MM.1S (cell line): ENCODE results near the gene KCNC4.

Experiments used
- DNase-seq: peaks from one replicate; pipeline ENCODE4 v3.0.0-alpha.2; 2015
- H2AFZ ChIP-seq: fragments of 300-600 bp; sonication (generic); 2 replicates; pipeline ENCODE4 v1.6.0; 2016; ENCODE audit warnings: antibody characterized with exemption, low read length
- H3F3A ChIP-seq: fragments of 300-600 bp; sonication (generic); 2 replicates; pipeline ENCODE4 v1.6.1; 2016; ENCODE audit warnings: mild to moderate bottlenecking, antibody characterized with exemption, low read length, moderate library complexity, mixed read lengths; ENCODE audit not compliant: insufficient read depth
- H3K27ac ChIP-seq: fragments of 300-600 bp; sonication (generic); 2 replicates; pipeline ENCODE4 v1.5.1; 2016; ENCODE audit warnings: mild to moderate bottlenecking, low read length
- H3K27me3 ChIP-seq: fragments of 300-600 bp; sonication (generic); replicated peaks from 2 replicates; pipeline ENCODE4 v1.6.0; 2016; ENCODE audit warnings: low read length; ENCODE audit not compliant: insufficient read depth
- H3K36me3 ChIP-seq: fragments of 300-600 bp; sonication (generic); replicated peaks from 2 replicates; pipeline ENCODE4 v1.6.1; 2016; ENCODE audit warnings: mild to moderate bottlenecking, low read length, mixed read lengths; ENCODE audit not compliant: insufficient read depth
- H3K4me1 ChIP-seq: fragments of 300-600 bp; sonication (generic); 2 replicates; pipeline ENCODE4 v1.6.1; 2016; ENCODE audit warnings: low read length, mixed read lengths
- H3K4me2 ChIP-seq: fragments of 300-600 bp; sonication (generic); 2 replicates; pipeline ENCODE4 v1.6.0; 2016; ENCODE audit warnings: low read depth, low read length
- H3K4me3 ChIP-seq: fragments of 300-600 bp; sonication (generic); 2 replicates; pipeline ENCODE4 v1.5.1; 2016; ENCODE audit warnings: low read length, mixed read lengths
- H3K79me2 ChIP-seq: fragments of 300-600 bp; sonication (generic); 2 replicates; pipeline ENCODE4 v1.6.1; 2016; ENCODE audit warnings: mixed run types, low read length, mixed read lengths
- H3K9ac ChIP-seq: fragments of 300-600 bp; sonication (generic); 2 replicates; pipeline ENCODE4 v1.6.1; 2016; ENCODE audit warnings: low read length, mixed read lengths
- H3K9me2 ChIP-seq: fragments of 300-600 bp; sonication (generic); replicated peaks from 2 replicates; pipeline ENCODE4 v1.6.1; 2016; ENCODE audit warnings: mild to moderate bottlenecking, low read length, mixed read lengths; ENCODE audit not compliant: insufficient read depth
- H3K9me3 ChIP-seq: fragments of 300-600 bp; sonication (generic); replicated peaks from 2 replicates; pipeline ENCODE4 v1.6.1; 2016; ENCODE audit warnings: mild to moderate bottlenecking, low read length, mixed read lengths; ENCODE audit not compliant: insufficient read depth
- H4K20me1 ChIP-seq: fragments of 300-600 bp; sonication (generic); 2 replicates; pipeline ENCODE4 v1.6.1; 2016; ENCODE audit warnings: mild to moderate bottlenecking, low read length, moderate library complexity, mixed read lengths; ENCODE audit not compliant: insufficient read depth
- EZH2 ChIP-seq: fragments of 300-600 bp; sonication (generic); optimal IDR thresholded peaks from 2 replicates; pipeline ENCODE3; 2017; ENCODE audit warnings: low read depth, mild to moderate bottlenecking, antibody characterized with exemption, low read length, mixed read lengths
- EZH2phosphoT487 ChIP-seq: fragments of 300-600 bp; sonication (generic); IDR thresholded peaks from 2 replicates; pipeline ENCODE4 v1.6.1; 2018; ENCODE audit warnings: antibody characterized with exemption, low read length
- TF ChIP-seq, protein P1 (sequence below): fragments of 300-600 bp; sonication (generic); IDR thresholded peaks from 2 replicates; pipeline ENCODE4 v1.5.1; 2016; ENCODE audit warnings: antibody characterized with exemption, low read length, mixed read lengths

The KCNC4 gene

DNA sequence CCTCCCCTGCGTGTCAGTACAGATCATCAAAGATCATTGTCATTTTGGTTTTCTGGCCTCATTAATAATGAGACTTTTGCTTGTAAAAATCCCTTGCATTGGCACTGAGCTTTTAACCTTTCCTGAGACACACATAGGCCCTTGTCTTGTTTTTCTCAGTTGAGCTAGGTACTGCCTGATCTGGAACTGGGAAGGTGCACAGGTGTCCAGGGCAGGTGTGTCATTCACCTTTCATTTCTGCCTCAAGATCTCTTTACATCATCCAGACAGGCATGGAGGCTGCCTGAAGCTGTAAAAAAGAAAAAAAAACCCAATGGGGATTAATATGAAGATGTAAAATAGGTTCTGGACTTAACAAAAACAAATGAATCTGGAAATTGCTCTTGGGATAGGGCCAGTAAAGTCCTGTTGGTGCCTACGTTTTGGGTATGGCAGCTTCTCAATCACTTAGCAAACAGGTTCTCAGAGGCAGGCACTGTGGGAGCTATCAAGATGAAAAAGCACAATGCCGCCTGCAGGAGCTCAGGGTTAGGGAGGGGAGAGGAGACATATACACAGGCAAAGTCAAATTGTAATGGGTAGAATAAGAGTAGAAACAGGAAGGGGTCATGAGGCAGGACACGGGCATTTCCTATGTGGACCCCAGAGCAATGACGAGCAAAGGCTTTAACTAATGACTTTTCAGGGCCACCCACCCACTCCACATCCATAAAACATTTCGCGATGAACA is 1.0 kb upstream of the KCNC4 start:
- peak overlapping the region; percentile 61; the same call in 1 of the 2 replicates for H3K27ac ChIP-seq

DNA sequence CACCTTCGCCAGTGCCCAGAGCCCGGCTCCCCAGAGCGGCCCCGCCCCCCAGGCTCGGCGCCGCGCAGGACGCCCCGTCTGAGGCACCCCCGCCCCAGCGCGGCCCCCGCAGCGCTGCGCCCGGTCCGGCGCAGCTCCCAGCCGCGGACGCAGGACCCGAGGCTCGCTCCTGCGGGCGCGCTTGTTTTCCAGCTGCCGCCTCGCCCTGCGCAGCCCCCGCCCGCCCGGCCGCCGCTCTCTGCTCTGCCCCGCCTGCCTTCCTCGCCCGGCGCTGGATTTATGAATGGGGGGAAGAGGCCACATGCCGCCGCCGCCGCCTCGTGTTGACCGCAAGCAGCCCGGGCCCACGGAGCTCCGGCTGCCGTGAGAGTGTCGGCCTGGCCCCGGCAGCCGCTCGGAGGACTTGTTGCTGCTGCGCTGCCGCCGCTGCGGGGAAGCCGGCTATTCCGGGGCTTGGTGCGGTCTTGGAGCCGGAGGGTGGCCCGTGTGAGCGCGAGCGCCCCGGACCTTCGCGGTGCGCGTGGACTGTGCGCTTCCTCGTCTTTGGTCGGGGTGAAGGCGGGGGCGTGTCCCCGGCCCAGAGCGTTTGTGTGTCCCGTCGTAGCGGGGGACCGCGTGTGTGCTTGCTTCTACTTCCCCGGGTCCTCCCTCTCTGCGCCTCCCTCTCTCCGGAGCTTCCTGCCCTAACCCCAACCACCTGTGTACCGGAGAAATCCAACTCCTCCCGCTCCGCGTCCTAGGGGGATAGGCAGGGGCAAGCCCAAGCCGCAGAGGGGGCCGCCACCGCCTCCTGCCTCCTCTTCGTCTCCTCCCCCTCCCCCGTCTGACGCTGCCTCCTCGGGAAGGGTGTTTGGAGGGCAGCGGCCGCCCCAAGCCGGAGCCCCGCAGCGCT is 736 bp downstream of the KCNC4 start:
- Histone ChIP-seq H3K79me2 (no peaks in the 10 kb centered on the region), H3K4me2 (peak overlapping the region; percentile 60; the same call in 1 of the 2 replicates), H3K36me3 (no peaks in the 10 kb centered on the region), H3K9me3 (no peaks in the 10 kb centered on the region), H3K27me3 (no peaks in the 10 kb centered on the region), H3K9ac (peak overlapping the region; percentile 42; the same call in 1 of the 2 replicates), H3K9me2 (no peaks in the 10 kb centered on the region), H3K4me3 (peak overlapping the region; percentile 58), H2AFZ (peak overlapping the region; percentile 38; the same call in 1 of the 2 replicates), H3F3A (peaks cover 10% of the 10 kb centered on the region), H3K4me1 (peaks cover 8% of the 10 kb centered on the region; the same call in 1 of the 2 replicates), H4K20me1 (no peaks in the 10 kb centered on the region), H3K27ac (peak overlapping the region; percentile 18; the same call in 1 of the 2 replicates)
- TF ChIP-seq EZH2phosphoT487 (no peak), EZH2 (no peak)
- TF ChIP-seq, protein P1, sequence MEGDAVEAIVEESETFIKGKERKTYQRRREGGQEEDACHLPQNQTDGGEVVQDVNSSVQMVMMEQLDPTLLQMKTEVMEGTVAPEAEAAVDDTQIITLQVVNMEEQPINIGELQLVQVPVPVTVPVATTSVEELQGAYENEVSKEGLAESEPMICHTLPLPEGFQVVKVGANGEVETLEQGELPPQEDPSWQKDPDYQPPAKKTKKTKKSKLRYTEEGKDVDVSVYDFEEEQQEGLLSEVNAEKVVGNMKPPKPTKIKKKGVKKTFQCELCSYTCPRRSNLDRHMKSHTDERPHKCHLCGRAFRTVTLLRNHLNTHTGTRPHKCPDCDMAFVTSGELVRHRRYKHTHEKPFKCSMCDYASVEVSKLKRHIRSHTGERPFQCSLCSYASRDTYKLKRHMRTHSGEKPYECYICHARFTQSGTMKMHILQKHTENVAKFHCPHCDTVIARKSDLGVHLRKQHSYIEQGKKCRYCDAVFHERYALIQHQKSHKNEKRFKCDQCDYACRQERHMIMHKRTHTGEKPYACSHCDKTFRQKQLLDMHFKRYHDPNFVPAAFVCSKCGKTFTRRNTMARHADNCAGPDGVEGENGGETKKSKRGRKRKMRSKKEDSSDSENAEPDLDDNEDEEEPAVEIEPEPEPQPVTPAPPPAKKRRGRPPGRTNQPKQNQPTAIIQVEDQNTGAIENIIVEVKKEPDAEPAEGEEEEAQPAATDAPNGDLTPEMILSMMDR = no peak
- DNase-seq = peak; percentile 24

More for the DNA sequence above, 1.0 kb upstream of the KCNC4 start:
- H3K9me3 ChIP-seq = no peaks in the 10 kb centered on the region
- H3K9ac ChIP-seq = peak overlapping the region; percentile 57; the same call in 1 of the 2 replicates
- no peaks in the 10 kb centered on the region for H4K20me1 ChIP-seq
- TF ChIP-seq EZH2phosphoT487 = no peak
- TF ChIP-seq EZH2 = no peak
- TF ChIP-seq, protein P1 = no peak
- peak overlapping the region; percentile 91 for H2AFZ ChIP-seq
- H3K79me2 ChIP-seq = no peaks in the 10 kb centered on the region
- peaks cover 10% of the 10 kb centered on the region for H3F3A ChIP-seq
- no peaks in the 10 kb centered on the region for H3K36me3 ChIP-seq
- DNase-seq = no peak
- no peaks in the 10 kb centered on the region for H3K27me3 ChIP-seq
- peak overlapping the region; percentile 78 for H3K4me2 ChIP-seq
- H3K4me1 ChIP-seq = peaks cover 8% of the 10 kb centered on the region; the same call in 1 of the 2 replicates
- no peaks in the 10 kb centered on the region for H3K9me2 ChIP-seq
- H3K4me3 ChIP-seq = peak overlapping the region; percentile 59; the same call in 1 of the 2 replicates

DNA sequence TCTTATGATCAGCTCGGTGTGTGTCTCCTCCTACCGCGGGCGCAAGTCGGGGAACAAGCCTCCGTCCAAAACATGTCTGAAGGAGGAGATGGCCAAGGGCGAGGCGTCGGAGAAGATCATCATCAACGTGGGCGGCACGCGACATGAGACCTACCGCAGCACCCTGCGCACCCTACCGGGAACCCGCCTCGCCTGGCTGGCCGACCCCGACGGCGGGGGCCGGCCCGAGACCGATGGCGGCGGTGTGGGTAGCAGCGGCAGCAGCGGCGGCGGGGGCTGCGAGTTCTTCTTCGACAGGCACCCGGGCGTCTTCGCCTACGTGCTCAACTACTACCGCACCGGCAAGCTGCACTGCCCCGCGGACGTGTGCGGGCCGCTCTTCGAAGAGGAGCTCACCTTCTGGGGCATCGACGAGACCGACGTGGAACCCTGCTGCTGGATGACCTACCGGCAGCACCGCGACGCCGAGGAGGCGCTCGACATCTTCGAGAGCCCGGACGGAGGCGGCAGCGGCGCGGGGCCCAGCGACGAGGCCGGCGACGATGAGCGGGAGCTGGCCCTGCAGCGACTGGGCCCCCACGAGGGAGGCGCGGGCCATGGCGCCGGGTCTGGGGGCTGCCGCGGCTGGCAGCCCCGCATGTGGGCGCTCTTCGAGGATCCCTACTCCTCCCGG is 1.5 kb downstream of the KCNC4 start:
- Histone ChIP-seq H3F3A (peaks cover 10% of the 10 kb centered on the region), H3K79me2 (no peaks in the 10 kb centered on the region), H3K9me2 (no peaks in the 10 kb centered on the region), H3K27me3 (no peaks in the 10 kb centered on the region), H2AFZ (no peak overlapping the region), H3K27ac (no peak overlapping the region), H3K9me3 (no peaks in the 10 kb centered on the region), H4K20me1 (no peaks in the 10 kb centered on the region), H3K4me2 (peak overlapping the region; percentile 60; the same call in 1 of the 2 replicates), H3K36me3 (no peaks in the 10 kb centered on the region), H3K9ac (no peak overlapping the region), H3K4me1 (peaks cover 8% of the 10 kb centered on the region; the same call in 1 of the 2 replicates), H3K4me3 (peak overlapping the region; percentile 58)
- DNase-seq = no peak
- TF ChIP-seq EZH2 = no peak
- TF ChIP-seq, protein P1 = no peak
